Measurements from ENCODE around the gene SYNDIG1L. TPM values are rescaled to one million over a fixed set of nuclear protein-coding genes. Genes with fewer than 3 reads are reported as not detected.

The SYNDIG1L gene
- total RNA-seq, 1 donor from 2014 or later = not detected

GRCh38 chr14:74434294-74434693, 8.3 kb upstream of the SYNDIG1L start:
- ATAC-seq (no peak), DNase-seq (ENCODE audit: low spot score) (no peak)

- DNase-seq (ENCODE audit: low spot score) (peak; percentile 29), ATAC-seq (no peak)
These were observed 4.0 kb upstream of the SYNDIG1L start for GRCh38 chr14:74429991-74430390.

- ATAC-seq (no peak), DNase-seq (ENCODE audit: low spot score) (peak; percentile 5)
These were observed 3.2 kb upstream of the SYNDIG1L start for GRCh38 chr14:74429221-74429691.

- no peak for ATAC-seq
- peak; percentile 37 for DNase-seq (ENCODE audit: low spot score)
These were observed 1.6 kb upstream of the SYNDIG1L start for GRCh38 chr14:74427651-74428050.

GRCh38 chr14:74425525-74426201, 347 bp downstream of the SYNDIG1L start:
- DNase-seq (ENCODE audit: low spot score) = no peak
- peak; percentile 94 for ATAC-seq

GRCh38 chr14:74424606-74425005, 1.4 kb downstream of the SYNDIG1L start:
- ATAC-seq (no peak), DNase-seq (ENCODE audit: low spot score) (no peak)

- ATAC-seq = no peak
- DNase-seq (ENCODE audit: low spot score) = no peak
These were observed 2.8 kb downstream of the SYNDIG1L start for GRCh38 chr14:74423246-74423645.

GRCh38 chr14:74421981-74422380, 4.0 kb downstream of the SYNDIG1L start:
- no peak for ATAC-seq
- no peak for DNase-seq (ENCODE audit: low spot score)

GRCh38 chr14:74419086-74419485, 6.9 kb downstream of the SYNDIG1L start:
- ATAC-seq (no peak), DNase-seq (ENCODE audit: low spot score) (no peak)

- DNase-seq (ENCODE audit: low spot score) = no peak
These were observed 8.0 kb downstream of the SYNDIG1L start for GRCh38 chr14:74418031-74418430.

GRCh38 chr14:74417611-74418010, 8.4 kb downstream of the SYNDIG1L start:
- DNase-seq (ENCODE audit: low spot score) (no peak), ATAC-seq (no peak)

More at GRCh38 chr14:74418031-74418430, 8.0 kb downstream of the SYNDIG1L start:
- no peak for ATAC-seq

- ATAC-seq (no peak), DNase-seq (ENCODE audit: low spot score) (no peak)
These were observed 8.8 kb downstream of the SYNDIG1L start for GRCh38 chr14:74417201-74417600.

GRCh38 chr14:74415115-74415437, 10.9 kb downstream of the SYNDIG1L start:
- no peak for ATAC-seq
- no peak for DNase-seq (ENCODE audit: low spot score)

GRCh38 chr14:74414403-74415114, 11.5 kb downstream of the SYNDIG1L start:
- ATAC-seq = no peak
- DNase-seq (ENCODE audit: low spot score) = no peak

- DNase-seq (ENCODE audit: low spot score) = no peak
These were observed 12.4 kb downstream of the SYNDIG1L start for GRCh38 chr14:74413627-74414026.

GRCh38 chr14:74412753-74413152, 13.3 kb downstream of the SYNDIG1L start:
- no peak for ATAC-seq
- no peak for DNase-seq (ENCODE audit: low spot score)

More at GRCh38 chr14:74413627-74414026, 12.4 kb downstream of the SYNDIG1L start:
- no peak for ATAC-seq

GRCh38 chr14:74411671-74412070, 14.3 kb downstream of the SYNDIG1L start:
- DNase-seq (ENCODE audit: low spot score) (no peak), ATAC-seq (no peak)

GRCh38 chr14:74409441-74409840, 16.6 kb downstream of the SYNDIG1L start:
- ATAC-seq = no peak
- no peak for DNase-seq (ENCODE audit: low spot score)

GRCh38 chr14:74408870-74409269, 17.1 kb downstream of the SYNDIG1L start:
- DNase-seq (ENCODE audit: low spot score) (no peak), ATAC-seq (no peak)

- DNase-seq (ENCODE audit: low spot score) (no peak), ATAC-seq (no peak)
These were observed 18.2 kb downstream of the SYNDIG1L start for GRCh38 chr14:74407801-74408154.

- ATAC-seq (no peak), DNase-seq (ENCODE audit: low spot score) (no peak)
These were observed 18.8 kb downstream of the SYNDIG1L start for GRCh38 chr14:74407021-74407800.

GRCh38 chr14:74405663-74406062, 20.3 kb downstream of the SYNDIG1L start:
- no peak for DNase-seq (ENCODE audit: low spot score)
- ATAC-seq = no peak

Data from left lobe of liver (tissue), 2 donors.